MM.1S (cell line): Measurements from ENCODE around the gene NPC1L1.
A peak's percentile ranks its signal among the peaks of the same experiment; 100 is the strongest.

Experiments used
- DNase-seq: peaks from one replicate; pipeline ENCODE4 v3.0.0-alpha.2; 2015
- H2AFZ ChIP-seq: fragments of 300-600 bp; sonication (generic); 2 replicates; pipeline ENCODE4 v1.6.0; 2016; ENCODE audit warnings: antibody characterized with exemption, low read length
- H3F3A ChIP-seq: fragments of 300-600 bp; sonication (generic); 2 replicates; pipeline ENCODE4 v1.6.1; 2016; ENCODE audit warnings: mild to moderate bottlenecking, antibody characterized with exemption, low read length, moderate library complexity, mixed read lengths; ENCODE audit not compliant: insufficient read depth
- H3K27ac ChIP-seq: fragments of 300-600 bp; sonication (generic); 2 replicates; pipeline ENCODE4 v1.5.1; 2016; ENCODE audit warnings: mild to moderate bottlenecking, low read length
- H3K27me3 ChIP-seq: fragments of 300-600 bp; sonication (generic); replicated peaks from 2 replicates; pipeline ENCODE4 v1.6.0; 2016; ENCODE audit warnings: low read length; ENCODE audit not compliant: insufficient read depth
- H3K36me3 ChIP-seq: fragments of 300-600 bp; sonication (generic); replicated peaks from 2 replicates; pipeline ENCODE4 v1.6.1; 2016; ENCODE audit warnings: mild to moderate bottlenecking, low read length, mixed read lengths; ENCODE audit not compliant: insufficient read depth
- H3K4me1 ChIP-seq: fragments of 300-600 bp; sonication (generic); 2 replicates; pipeline ENCODE4 v1.6.1; 2016; ENCODE audit warnings: low read length, mixed read lengths
- H3K4me2 ChIP-seq: fragments of 300-600 bp; sonication (generic); 2 replicates; pipeline ENCODE4 v1.6.0; 2016; ENCODE audit warnings: low read depth, low read length
- H3K4me3 ChIP-seq: fragments of 300-600 bp; sonication (generic); 2 replicates; pipeline ENCODE4 v1.5.1; 2016; ENCODE audit warnings: low read length, mixed read lengths
- H3K79me2 ChIP-seq: fragments of 300-600 bp; sonication (generic); 2 replicates; pipeline ENCODE4 v1.6.1; 2016; ENCODE audit warnings: mixed run types, low read length, mixed read lengths
- H3K9ac ChIP-seq: fragments of 300-600 bp; sonication (generic); 2 replicates; pipeline ENCODE4 v1.6.1; 2016; ENCODE audit warnings: low read length, mixed read lengths
- H3K9me2 ChIP-seq: fragments of 300-600 bp; sonication (generic); replicated peaks from 2 replicates; pipeline ENCODE4 v1.6.1; 2016; ENCODE audit warnings: mild to moderate bottlenecking, low read length, mixed read lengths; ENCODE audit not compliant: insufficient read depth
- H3K9me3 ChIP-seq: fragments of 300-600 bp; sonication (generic); replicated peaks from 2 replicates; pipeline ENCODE4 v1.6.1; 2016; ENCODE audit warnings: mild to moderate bottlenecking, low read length, mixed read lengths; ENCODE audit not compliant: insufficient read depth
- H4K20me1 ChIP-seq: fragments of 300-600 bp; sonication (generic); 2 replicates; pipeline ENCODE4 v1.6.1; 2016; ENCODE audit warnings: mild to moderate bottlenecking, low read length, moderate library complexity, mixed read lengths; ENCODE audit not compliant: insufficient read depth
- EZH2 ChIP-seq: fragments of 300-600 bp; sonication (generic); optimal IDR thresholded peaks from 2 replicates; pipeline ENCODE3; 2017; ENCODE audit warnings: low read depth, mild to moderate bottlenecking, antibody characterized with exemption, low read length, mixed read lengths
- EZH2phosphoT487 ChIP-seq: fragments of 300-600 bp; sonication (generic); IDR thresholded peaks from 2 replicates; pipeline ENCODE4 v1.6.1; 2018; ENCODE audit warnings: antibody characterized with exemption, low read length
- TF ChIP-seq, protein P1 (sequence below): fragments of 300-600 bp; sonication (generic); IDR thresholded peaks from 2 replicates; pipeline ENCODE4 v1.5.1; 2016; ENCODE audit warnings: antibody characterized with exemption, low read length, mixed read lengths

NPC1L1 gene

GRCh38 chr7:44482502-44483485, 58.3 kb downstream of the NPC1L1 start:
- Histone ChIP-seq H3K9me2 (no peaks in the 10 kb centered on the region), H3K4me1 (no peaks in the 10 kb centered on the region), H3K4me2 (no peak overlapping the region), H3K27me3 (no peaks in the 10 kb centered on the region), H3K4me3 (no peak overlapping the region), H3K36me3 (peaks cover 27% of the 10 kb centered on the region), H3K9ac (no peak overlapping the region), H3F3A (0 out of 2 replicates have a peak, but pooled peaks cover 5% of the 10 kb centered on the region), H3K9me3 (no peaks in the 10 kb centered on the region), H3K27ac (no peak overlapping the region), H4K20me1 (peaks cover 5% of the 10 kb centered on the region; the same call in 1 of the 2 replicates), H2AFZ (no peak overlapping the region), H3K79me2 (peaks cover 97% of the 10 kb centered on the region)
- TF ChIP-seq, protein P1, sequence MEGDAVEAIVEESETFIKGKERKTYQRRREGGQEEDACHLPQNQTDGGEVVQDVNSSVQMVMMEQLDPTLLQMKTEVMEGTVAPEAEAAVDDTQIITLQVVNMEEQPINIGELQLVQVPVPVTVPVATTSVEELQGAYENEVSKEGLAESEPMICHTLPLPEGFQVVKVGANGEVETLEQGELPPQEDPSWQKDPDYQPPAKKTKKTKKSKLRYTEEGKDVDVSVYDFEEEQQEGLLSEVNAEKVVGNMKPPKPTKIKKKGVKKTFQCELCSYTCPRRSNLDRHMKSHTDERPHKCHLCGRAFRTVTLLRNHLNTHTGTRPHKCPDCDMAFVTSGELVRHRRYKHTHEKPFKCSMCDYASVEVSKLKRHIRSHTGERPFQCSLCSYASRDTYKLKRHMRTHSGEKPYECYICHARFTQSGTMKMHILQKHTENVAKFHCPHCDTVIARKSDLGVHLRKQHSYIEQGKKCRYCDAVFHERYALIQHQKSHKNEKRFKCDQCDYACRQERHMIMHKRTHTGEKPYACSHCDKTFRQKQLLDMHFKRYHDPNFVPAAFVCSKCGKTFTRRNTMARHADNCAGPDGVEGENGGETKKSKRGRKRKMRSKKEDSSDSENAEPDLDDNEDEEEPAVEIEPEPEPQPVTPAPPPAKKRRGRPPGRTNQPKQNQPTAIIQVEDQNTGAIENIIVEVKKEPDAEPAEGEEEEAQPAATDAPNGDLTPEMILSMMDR, result no peak
- TF ChIP-seq EZH2phosphoT487 (no peak), EZH2 (no peak)
- no peak for DNase-seq

DNA sequence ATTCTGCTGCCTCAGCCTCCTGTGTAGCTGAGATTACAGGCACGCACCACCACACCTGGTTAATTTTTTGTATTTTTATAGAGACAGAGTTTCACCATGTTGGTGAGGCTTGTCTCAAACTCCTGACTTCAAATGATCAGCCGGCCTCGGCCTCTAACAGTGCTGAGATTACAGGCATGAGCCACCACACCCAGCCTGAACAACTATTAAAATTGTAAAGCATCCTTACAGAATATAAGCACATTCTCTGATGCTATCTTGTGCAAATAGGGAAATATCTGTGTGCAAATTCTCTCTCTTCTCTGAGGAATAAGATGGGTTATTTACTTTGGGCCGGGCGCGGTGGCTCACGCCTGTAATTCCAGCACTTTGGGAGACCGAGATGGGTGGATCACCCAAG, 63.2 kb downstream of the NPC1L1 start:
- H3K27me3 ChIP-seq, result no peaks in the 10 kb centered on the region
- DNase-seq, result no peak
- no peak overlapping the region for H3K4me2 ChIP-seq
- H3K9me3 ChIP-seq, result no peaks in the 10 kb centered on the region
- H2AFZ ChIP-seq, result no peak overlapping the region
- H3K36me3 ChIP-seq, result peaks cover 22% of the 10 kb centered on the region
- H3K4me1 ChIP-seq, result no peaks in the 10 kb centered on the region
- H3K9me2 ChIP-seq, result no peaks in the 10 kb centered on the region
- TF ChIP-seq, protein P1, result no peak
- no peak for TF ChIP-seq EZH2
- TF ChIP-seq EZH2phosphoT487, result no peak
- H3K4me3 ChIP-seq, result no peak overlapping the region
- 0 out of 2 replicates have a peak, but pooled peaks cover 4% of the 10 kb centered on the region for H4K20me1 ChIP-seq
- peaks cover 94% of the 10 kb centered on the region for H3K79me2 ChIP-seq
- H3K9ac ChIP-seq, result no peak overlapping the region
- no peak overlapping the region for H3K27ac ChIP-seq
- H3F3A ChIP-seq, result no peaks in the 10 kb centered on the region

- no peak overlapping the region for H3K4me2 ChIP-seq
- H3K9me3 ChIP-seq, result no peaks in the 10 kb centered on the region
- H3K9me2 ChIP-seq, result no peaks in the 10 kb centered on the region
- no peaks in the 10 kb centered on the region for H3K4me1 ChIP-seq
- H3K79me2 ChIP-seq, result peaks cover 94% of the 10 kb centered on the region
- 0 out of 2 replicates have a peak, but pooled peaks cover 4% of the 10 kb centered on the region for H4K20me1 ChIP-seq
- no peak overlapping the region for H3K9ac ChIP-seq
- DNase-seq, result peak; percentile 71
- TF ChIP-seq EZH2phosphoT487 (no peak), EZH2 (no peak)
- TF ChIP-seq, protein P1, result peak; percentile 96
- no peaks in the 10 kb centered on the region for H3K27me3 ChIP-seq
- H3K27ac ChIP-seq, result no peak overlapping the region
- peaks cover 23% of the 10 kb centered on the region for H3K36me3 ChIP-seq
- H3K4me3 ChIP-seq, result no peak overlapping the region
- H2AFZ ChIP-seq, result no peak overlapping the region
- H3F3A ChIP-seq, result no peaks in the 10 kb centered on the region
Measured at GRCh38 chr7:44477063-44477830, 63.9 kb downstream of the NPC1L1 start.
